ENCODE data around the gene FABP6.
"Not testable (repeated sequence)": the region's sequence is repeated elsewhere in the genome, so short reads cannot be mapped to it uniquely, and the experiment has no call there.

The FABP6 gene, protein sequence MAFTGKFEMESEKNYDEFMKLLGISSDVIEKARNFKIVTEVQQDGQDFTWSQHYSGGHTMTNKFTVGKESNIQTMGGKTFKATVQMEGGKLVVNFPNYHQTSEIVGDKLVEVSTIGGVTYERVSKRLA

GRCh38 chr5:160229190-160229742 lies at the start of gene FABP6:
TSS of gene FABP6 (plus strand) at chr5:160229506. CDS start at chr5:160229558, 52 bp downstream.
- no peak for DNase-seq

DNA sequence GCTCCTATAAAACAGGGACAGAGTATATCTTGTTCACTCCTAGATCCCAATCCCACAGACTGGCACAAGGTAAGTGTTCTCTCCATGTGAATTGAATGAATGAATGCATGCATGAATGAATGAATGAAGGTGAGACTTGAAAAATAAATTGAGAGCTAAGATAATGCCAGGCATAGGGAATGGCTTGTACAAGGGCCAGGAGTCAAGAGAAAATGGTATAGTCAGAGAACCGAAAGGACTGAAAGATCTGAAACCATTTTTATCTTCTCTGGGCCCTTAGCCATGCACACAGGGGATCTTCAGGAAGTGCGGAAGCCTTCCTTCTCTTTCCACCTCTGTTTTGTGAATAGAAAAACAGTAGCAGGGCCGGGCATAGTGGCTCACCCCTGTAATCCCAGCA lies 48.4 kb upstream of the FABP6 start:
- DNase-seq, result no peak

GRCh38 chr5:160181965-160182622 lies 47.2 kb upstream of the FABP6 start:
- DNase-seq, result no peak

- no peak for DNase-seq
Measured at GRCh38 chr5:160183075-160183474, 46.2 kb upstream of the FABP6 start.

- DNase-seq, result no peak
Measured at GRCh38 chr5:160185626-160186360, 43.5 kb upstream of the FABP6 start.

- no peak for DNase-seq
Measured at GRCh38 chr5:160186480-160186879, 42.8 kb upstream of the FABP6 start.

GRCh38 chr5:160187091-160187490 lies 42.2 kb upstream of the FABP6 start:
- no peak for DNase-seq

DNA sequence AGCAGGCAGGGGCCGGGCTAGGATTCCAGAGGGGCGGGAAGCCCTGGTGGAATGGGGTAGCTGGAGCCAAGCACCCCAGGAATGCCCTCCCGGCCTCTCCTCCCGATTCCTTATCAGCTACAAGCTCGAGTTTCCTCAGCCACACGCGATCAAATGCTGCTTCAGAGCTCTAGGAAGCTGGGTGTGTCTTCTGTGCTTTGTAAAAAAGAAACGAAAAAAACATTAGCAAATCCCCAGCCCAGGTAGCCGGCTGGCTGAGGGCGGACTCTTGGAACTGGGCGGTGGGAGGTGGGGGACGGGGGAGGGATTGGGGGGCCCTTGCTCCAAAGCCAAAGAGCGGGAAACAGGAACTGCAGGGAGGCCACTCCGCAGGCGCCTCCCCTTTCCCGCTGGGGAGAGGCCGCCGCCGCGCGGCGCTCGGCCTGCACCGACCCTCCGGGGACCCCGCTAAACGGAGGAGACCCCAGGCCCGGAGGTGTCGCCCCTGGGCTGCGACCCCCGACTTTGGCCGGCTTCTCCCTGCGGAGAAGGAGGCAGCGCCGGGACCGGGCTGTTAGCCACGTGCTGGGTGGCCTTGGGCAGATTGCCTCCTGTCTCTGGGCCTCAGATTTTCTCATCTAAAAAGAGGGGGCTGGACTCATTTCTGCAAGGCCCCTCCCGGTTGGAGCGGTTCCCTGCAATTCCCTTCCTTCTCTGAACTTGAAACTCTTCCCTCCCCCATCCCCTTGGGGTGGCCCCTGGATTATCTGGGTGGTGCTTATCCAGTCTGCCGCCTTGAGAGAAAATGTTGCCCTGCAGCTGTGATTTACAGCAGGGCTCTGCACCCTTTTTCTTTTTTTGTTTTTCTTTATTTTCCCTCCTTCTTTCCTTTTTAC lies 40.9 kb upstream of the FABP6 start:
- no peak for DNase-seq

GRCh38 chr5:160192424-160192823 lies 36.9 kb upstream of the FABP6 start:
- no peak for DNase-seq

- DNase-seq, result not testable (repeated sequence)
Measured at GRCh38 chr5:160193076-160193475, 36.2 kb upstream of the FABP6 start.

- DNase-seq, result not testable (repeated sequence)
Measured at GRCh38 chr5:160193790-160194189, 35.5 kb upstream of the FABP6 start.

- DNase-seq, result no peak
Measured at GRCh38 chr5:160197341-160198144, 31.8 kb upstream of the FABP6 start.

DNA sequence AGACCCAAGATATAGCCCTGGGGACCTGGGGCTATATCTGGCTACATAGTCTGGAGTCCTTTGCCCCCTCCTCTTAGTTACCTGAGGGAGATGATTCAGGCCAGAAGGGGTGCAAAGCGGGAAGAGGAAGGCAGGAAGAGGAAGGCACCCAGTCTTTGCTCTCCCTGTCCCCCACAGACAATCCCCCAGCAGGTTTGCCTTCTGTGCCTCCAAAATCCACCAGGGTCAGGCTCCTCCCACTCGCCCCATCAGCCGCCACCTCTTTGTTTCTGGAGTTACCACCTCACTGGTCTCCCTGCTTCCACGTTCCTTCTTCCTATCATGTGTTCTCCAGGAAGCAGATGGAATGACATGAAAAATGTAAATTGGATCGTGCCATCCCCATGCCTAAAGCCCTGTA lies 31.2 kb upstream of the FABP6 start:
- DNase-seq, result no peak

DNA sequence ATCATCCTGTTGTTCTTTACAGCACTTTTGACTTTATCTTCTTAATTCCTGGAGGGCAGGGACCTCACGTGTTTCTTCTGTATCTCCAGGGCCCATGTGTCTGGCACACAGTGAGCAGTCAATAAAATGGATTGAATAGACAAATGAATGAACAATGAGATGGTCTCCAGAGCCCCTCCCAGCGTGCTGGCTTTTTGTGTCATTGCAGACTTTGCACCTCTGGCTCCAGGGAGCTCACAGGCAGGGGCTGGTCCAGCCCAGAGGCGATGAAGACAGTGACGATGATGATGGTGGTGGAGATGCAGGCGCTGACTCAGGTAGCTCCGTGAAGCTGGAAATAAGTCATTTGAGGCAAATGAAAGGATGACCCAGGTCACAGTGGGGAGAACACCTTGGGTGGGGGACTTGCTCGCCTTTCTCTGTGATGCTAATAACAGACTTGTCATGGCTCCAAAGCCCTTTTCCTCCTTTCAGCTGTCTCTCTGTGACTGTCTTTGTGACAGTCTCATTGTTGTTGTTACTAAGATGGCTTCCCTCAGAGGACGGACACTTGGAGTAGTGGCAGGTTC lies 30.4 kb upstream of the FABP6 start:
- no peak for DNase-seq

DNA sequence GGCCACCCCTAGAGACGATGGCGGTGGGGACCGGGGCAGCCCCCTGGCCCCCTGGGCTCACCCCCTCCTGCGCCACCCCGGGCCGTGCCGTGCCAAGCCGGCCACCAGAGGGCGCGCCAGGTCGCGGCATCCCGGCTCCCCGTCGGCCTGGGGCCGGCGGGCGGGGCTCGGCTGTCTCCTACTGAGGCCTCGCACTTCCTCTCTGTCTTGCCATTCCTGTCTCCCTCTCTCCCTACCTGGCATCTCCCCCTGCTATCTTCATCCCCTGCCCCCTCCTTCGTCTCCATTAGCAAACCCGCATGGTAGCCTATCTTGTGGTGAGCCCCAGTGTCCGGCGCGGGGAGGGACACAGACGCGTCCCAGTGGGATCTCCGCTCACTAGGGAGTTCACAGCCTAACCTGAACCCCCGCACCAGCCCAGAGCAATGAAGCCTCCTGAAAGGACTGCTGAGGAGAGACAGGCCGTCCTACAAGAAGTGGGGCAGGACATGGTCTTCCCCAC lies 29.8 kb upstream of the FABP6 start:
- DNase-seq, result peak; percentile 14

GRCh38 chr5:160207061-160207460 lies 22.2 kb upstream of the FABP6 start:
- DNase-seq, result no peak

- no peak for DNase-seq
Measured at GRCh38 chr5:160209917-160210316, 19.4 kb upstream of the FABP6 start.

DNA sequence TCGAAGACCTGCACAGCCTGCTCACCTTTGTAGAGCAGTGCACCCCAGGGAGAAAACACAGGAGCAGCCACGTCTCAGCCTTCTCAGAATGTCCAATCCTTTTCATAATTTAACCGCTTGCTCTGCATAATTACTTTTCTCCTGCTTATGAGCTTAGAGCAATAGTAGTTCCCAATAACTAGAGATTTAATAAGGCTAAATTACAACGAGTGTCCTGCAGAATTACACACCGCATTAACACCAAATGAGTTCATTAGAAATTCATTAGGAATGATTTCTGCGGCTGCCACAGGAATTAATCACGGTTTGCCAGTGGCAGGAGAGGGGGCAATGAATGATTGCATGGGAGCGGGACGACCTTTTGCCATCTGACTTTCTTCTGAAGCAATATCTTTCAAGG lies 18.7 kb upstream of the FABP6 start:
- no peak for DNase-seq

DNA sequence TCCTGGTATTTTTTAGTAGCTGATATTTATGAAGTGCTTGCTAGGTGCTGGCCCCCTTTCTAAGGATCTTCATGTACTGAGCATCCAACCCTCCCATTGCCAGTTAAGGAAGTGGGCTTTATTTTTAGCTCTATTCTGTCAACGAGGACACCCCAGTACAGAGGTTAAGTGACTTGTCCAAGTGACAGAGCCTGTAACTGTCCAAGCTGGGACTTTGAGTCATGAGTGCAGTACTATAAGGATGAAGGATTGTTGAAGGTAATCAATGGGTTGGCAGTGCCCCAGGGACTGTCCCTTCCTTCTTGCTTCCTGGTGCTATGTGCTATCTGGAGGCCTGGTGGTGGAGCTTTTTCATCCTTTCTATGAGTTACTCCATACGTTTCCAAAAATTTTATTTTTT lies 18.0 kb upstream of the FABP6 start:
- no peak for DNase-seq

GRCh38 chr5:160213537-160213936 lies 15.8 kb upstream of the FABP6 start:
- DNase-seq, result no peak

GRCh38 chr5:160219356-160219755 lies 9.9 kb upstream of the FABP6 start:
- DNase-seq, result no peak

DNA sequence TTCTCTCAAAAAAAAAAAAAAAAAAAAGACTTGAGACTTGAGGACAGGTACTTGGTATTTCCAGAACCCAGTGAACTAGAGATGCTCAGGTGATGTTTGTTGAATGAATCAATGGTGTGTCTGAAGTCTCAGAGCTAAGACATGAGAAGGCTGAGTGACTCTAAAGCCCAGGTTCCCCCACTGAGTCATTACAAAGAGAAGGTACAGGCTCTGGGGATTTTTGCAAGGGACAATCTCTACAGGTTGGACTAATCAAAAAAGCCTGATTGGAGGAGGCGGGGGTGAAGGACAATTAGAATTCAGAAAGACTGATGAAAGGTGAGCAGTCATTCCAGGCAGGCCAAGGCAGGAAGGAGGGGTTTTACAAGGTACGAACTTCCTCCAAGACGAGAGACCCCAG lies 8.2 kb upstream of the FABP6 start:
- no peak for DNase-seq

Data from NCI-H1105 treated with DMSO at 0.1 percent for 48 hours (cell line).